Activated CD8-positive, alpha-beta memory T cell treated with anti-CD3 and anti-CD28 coated beads for 24 hours (primary cell): ENCODE measurements around the gene ZNF605.
A peak's percentile ranks its signal among the peaks of the same experiment; 100 is the strongest.
"Not testable (repeated sequence)": the region's sequence is repeated elsewhere in the genome, so short reads cannot be mapped to it uniquely, and the experiment has no call there.

Experiments used
- DNase-seq: peaks from one replicate; pipeline ENCODE4 v3.0.0-alpha.2; 2020

The ZNF605 gene

DNA sequence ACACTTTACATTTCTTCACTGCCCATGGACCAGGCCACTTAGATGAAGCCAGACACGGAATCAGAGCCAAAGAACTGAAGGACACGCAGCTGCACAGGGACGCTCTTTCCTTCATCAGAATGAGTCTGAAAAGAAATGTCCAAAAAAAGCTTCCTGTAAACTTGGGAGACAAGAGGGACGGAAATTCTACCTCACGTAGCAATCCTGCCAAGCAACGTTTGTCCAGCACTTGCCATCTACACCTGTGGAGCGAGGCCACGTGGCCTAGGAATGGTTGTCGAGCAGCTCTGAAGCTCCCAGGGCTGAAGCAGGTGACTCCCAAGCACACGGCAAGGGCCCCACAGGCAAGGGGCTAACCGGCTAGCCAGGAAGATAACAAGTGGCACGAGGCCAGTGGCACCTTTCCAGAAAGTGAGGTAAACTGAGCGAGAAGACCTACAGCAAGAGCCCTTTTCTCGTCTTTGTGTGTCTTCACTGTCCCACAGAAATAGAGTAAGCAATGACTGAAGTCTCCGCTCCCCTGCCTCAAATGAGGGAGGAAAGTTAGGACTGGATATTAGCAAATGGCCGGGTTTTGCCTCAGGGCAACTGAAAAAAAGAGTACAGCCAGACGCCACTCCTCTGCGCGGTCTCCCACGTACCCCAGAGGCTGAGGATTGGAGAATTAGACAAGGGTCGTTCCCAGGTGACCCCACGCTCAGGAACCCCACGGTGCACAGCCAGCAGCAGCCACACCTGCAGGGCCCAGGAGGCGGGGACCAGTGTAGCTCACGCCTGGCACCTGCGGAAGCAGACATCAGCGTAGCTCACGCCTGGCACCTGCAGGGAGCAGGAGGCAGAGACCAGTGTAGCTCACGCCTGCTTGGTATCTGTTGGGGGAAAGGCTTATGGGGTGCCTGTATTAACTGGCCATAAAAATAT, 7.7 kb downstream of the ZNF605 start:
- no peak for DNase-seq

DNA sequence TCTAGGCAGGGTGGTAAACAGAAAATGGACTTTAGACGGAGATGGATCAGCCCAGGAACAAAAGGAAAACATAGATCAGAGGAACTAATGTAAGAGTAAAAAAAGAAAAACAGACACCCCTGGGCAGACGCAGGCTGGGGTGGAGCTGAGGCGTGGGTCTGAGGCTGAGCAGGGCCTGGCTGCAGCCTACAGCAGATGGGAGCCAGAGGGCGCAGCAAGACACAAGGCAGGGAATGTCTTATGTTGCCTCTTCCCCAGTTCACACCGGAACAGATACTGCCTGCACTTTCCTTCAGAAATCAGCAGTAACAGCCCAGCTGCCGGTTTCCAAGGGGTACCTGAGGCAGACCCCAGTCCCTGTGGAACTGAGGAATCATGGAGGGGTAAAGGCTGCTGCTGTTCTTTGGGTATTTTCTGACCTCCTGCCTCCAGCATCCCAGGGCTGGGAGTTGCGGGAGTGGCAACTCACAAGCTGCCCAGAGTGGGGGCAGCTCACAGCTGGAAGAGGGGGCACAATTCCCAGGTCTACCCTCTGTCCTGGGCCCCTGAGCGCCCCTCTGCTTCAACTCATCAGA, 9.8 kb downstream of the ZNF605 start:
- DNase-seq = no peak

DNA sequence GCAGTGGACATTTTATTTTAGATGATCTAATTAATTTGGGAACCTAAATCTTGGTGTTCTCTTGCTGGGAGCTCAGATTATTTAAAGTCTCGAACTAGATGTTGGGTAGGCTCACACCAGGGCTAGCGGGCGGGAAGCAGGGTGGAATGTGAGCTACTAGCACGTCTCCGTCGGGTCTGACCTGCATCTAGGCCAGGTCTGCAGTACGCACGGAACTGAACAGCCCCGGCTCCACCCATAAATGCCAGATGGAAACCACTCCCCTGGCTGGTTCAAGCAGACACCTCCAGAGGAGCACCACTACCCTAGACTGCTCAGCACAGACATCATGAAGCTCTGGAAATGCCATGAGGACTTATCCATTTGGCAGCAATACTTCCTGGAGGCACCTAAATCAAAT, 10.3 kb downstream of the ZNF605 start:
- no peak for DNase-seq

DNA sequence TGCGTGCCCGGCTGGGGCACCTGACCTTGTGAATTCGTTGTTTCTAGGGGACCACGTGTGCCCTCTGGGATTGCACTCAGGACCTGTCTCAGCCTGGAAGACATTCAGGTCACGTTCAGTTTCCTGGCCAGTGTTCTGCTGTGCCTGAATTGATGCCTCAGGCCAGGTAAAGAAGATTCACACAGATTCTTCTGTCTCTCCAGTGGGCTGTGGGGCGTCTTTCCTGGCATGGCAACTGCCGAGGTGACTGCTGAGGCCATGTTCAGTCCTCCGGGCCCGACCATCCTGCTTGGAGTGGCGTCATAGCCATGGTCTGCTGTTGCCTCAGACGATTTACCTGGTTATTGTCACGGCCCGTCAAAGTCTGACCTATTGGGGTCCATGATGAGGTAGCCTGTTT, 13.5 kb downstream of the ZNF605 start:
- DNase-seq = no peak

DNA sequence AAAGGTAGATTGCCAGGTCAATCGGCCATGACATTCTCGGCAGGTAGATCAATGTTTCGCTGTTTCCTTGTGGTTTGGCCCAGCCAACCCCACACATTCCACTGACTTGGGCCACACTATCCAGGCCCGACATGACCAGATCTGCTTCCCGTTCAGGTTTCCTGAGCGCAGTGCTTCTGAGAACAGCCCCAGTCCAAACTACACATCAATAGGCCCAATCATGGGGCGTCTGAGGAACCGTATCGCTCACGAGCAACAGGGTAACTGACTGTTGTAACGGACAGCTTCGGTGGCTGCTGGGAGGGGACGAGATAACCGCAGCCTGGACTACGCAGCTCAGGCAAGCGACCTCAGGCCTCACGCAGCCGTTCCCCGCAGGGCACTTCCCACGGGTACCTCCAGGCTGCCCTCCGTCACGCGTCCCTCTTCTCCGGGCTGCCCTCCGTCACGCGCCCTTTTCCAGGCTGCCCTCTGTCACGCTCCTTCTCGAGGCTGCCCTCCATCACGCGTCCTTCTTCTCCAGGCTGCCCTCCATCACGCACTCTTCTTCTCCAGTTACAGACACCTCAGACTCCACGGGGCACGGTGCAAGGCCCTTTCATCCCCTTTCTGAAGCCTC, 14.7 kb downstream of the ZNF605 start:
- DNase-seq = no peak

DNA sequence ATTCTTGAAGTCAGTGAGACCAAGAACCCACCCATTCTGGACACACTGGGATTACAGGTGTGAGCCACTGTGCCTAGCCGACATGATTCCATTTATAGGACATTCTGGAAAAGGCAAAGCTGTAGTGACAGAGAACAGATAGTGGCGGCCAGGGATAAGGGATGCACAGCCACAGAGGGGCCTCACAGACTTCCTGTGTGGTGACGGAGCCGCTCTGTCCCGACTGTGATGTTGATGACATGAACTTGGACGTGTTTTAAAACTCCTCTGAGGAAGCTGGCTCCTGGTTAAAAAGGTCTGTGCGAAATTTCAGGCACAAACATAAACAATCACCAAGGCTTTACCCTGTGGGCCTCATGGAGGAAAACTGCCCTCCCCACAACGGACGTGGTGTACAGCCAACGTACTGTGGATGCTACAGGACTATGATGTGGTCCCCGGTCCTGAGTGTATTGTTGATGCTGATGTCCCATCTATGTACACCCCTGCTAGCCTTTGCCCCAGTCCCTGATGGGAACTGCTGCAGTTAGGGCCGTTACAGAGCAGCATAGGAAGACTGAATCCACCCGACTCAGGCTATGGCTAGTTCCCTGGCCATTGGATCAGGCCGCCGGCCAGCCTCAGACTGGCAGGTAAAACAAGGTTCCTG, 15.9 kb downstream of the ZNF605 start:
- DNase-seq = no peak

DNA sequence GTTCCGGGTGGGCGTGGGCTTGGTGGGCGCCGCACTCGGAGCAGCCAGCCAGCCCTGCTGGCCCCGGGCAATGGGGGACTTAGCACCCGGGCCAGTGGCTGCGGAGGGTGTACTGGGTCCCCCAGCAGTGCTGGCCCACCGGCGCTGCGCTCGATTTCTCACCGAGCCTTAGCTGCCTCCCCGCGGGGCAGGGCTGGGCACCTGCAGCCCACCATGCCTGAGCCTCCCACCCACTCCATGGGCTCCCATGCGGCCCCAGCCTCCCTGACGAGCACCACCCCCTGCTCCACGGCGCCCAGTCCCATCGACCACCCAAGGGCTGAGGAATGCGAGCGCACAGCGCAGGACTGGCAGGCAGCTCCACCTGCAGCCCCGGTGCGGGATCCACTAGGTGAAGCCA, 17.3 kb downstream of the ZNF605 start:
- not testable (repeated sequence) for DNase-seq

DNA sequence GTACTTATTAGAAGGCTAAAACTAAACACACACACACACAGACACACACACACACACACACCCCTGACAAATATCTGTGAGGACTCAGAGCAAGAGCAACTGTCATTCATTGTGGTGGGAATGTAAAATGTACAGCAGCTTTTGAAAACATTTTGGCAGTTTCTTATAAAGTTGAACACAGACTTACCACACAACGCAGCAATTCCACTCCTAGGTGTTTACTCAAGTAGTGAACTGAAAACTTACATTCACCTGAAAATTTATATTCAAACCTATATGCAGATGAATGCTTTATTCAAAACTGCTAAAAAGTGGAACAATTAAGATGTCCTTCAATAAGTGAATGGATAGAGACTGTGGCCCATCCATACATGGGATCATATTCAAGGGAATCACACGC, 18.6 kb downstream of the ZNF605 start:
- DNase-seq = no peak

DNA sequence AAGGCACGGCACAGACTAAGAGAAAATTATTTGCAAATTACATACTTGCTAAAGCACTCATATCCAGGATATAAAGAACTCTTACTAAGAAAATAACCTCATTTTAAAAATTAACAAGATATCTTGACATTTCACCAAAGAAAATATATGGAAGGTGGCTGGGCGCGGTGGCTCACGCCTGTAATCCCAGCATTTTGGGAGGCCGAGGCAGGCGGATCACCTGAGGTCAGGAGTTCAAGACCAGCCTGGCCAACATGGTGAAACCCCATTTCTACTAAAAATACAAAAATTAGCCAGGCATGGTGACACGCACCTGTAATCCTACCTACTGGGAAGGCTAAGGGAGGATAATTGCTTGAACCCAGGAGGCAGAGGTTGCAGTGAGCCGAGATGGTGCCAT, 19.2 kb downstream of the ZNF605 start:
- DNase-seq = not testable (repeated sequence)

DNA sequence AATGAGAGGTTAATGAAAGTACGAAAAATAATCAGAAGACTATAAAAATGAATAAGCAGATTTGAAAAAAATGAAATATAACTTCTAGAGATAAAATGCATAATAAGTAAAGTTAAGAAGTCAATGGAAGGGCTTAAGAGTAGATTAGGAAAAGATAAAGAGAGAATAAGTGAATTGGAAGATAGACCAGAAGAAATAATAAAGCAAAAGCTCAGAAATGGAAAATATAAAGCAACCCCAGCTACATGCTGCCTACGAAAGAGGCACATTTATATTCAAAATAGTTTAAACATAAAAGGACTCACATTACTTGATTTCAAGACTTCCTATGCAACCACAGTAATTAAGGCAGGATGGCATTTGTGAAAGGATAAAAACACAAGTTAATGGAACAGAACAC, 19.9 kb downstream of the ZNF605 start:
- DNase-seq = no peak

DNA sequence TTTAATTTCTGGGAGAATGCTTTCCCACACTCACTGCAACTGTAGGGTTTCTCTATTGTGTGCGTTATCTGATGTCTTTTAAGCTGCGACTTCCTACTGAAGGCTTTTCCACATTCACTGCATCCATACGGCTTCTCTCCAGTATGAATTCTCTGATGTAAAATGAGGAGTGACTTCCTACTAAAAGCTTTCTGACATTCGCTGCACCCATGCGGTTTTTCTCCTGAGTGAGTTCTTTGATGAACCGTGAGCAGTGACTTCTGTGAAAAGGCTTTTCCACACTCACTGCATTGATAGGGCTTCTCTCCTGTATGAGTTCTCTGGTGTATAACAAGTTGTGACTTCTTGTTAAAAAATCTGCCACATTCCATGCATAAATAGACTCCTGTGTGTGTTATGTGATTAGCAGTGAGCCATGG, 29.7 kb downstream of the ZNF605 start:
- DNase-seq = no peak

DNA sequence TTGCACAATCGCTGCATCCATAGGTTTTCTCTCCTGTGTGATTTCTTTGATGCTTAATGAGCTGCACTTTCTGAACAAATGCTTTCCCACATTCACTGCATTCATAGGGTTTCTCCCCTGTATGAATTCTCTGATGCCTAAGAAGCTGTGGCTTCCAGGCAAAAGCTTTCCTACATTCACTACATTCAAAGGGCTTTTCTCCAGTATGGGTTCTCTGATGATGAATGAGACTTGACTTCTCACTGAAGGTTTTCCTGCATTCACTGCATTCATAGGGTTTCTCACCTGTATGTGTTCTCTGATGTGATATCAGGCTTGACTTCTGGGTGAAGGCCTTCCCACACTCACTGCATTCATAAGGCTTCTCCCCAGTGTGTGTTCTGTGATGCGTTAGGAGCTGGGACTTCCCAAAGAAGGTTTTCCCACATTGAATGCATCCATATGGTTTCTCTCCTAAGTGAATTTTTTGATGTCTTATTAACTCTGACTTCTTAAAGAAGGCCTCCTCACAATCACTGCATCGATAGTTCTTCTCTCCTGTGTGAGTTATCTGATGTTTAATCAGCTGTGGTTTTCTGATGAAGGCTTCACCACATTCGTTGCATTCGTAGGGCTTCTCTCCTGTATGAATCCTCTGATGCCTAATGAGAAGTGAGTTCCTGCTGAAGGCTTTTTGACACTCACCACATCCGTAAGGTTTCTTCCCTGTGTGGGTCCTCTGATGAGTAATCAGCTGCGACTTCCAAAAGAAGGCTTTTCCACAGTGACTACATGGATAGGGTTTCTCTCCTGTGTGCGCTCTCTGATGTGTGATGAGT, 30.3 kb downstream of the ZNF605 start:
- no peak for DNase-seq

DNA sequence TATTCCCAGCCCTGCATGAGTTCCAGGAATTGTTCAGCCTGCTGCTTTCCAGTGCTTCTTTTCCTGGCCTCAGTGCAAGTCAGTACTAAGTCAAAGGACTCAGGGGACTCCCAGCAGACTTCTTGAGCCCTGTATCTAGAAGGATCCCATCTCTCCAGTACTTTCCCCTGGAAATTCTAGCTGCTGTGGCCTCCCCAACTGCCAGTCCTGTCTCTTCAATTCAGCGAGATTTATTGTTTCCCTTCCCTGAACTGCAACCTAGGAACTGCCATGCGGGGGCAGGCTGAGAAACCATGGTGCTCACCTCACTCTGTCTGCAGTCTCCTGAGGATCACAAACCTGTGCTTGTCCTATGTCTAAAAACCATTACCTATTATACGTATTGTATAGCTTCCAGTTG, 31.8 kb downstream of the ZNF605 start:
- DNase-seq = no peak

DNA sequence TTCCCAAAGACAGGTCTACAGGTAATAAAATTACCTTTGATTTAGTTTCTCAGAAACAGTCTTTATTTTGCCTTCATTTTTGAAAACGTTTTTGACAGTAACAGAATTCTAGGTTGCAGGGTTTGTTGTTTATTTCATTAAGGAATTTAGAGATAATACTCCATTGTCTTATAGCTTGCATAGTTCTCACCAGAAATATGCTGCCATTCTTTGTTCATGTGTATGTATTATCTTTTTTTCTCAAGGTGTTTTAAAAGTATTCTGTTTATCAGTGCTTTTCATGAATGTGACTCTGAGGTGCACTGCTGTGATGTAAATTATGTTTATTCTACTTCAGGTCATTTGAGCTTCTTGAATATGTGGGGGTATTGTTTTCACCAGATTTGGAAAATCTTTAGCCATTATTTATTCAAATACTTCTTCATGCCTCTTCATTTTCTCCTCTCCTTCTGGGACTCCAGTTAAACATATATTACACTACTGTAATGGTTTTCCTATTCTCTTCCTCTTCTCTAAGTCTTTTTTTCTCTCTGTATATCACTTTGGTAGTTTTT, 32.7 kb downstream of the ZNF605 start:
- no peak for DNase-seq

DNA sequence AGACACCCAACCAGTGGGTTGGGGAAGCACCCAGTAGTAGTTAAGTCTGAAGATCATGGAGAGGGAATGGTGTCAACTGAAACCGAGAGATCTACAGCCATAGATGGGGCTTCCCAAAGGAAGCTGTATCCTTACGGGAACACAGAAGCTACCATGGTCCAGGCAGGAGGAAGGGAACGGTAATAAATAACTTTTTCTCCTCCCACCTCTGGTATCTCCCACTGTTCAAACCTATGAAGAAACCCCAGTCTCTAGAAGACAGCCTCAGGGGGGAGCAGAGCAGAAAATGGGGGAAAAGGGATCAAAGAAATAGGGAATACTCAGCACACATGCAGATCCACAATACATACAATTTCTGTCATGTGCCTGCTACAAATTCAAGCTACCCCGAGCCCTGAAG, 33.4 kb downstream of the ZNF605 start:
- no peak for DNase-seq

DNA sequence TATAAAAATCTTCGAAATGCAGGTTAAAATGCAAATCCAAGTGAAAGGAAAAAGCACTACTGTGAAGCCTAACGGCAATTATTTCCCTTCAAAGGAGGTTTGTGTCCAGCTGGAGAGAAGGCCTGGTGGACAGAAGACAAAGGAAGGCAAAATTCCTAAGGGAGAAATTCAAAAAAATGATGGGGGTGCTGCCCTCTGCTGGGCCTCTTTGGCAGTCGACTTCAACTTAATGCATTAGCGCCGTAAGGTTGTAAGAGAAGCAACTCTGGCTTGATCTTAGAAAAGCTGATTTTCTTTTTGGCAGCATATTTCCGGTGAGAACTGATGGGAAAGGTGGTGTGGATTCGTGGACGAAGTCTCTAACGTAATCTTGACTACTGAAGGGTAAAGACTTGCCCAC, 34.4 kb downstream of the ZNF605 start:
- no peak for DNase-seq

DNA sequence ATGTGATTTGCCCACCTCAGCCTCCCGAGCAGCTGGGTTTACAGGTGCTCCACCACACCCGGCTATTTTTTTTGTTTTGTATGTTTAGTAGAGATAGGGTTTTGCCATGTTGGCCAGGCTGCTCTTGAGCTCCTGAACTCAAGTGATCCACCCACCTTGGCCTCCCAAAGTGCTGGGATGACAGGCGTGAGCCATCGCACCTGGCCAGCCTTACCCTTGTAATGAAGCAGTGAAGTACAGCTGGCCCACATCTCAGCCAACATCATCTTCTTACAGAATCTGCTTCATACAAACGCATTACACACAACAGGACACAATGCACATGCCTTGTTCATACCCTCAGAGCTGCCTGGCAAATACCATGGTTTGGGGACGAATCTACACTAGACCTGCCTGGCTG, 37.4 kb downstream of the ZNF605 start:
- no peak for DNase-seq

DNA sequence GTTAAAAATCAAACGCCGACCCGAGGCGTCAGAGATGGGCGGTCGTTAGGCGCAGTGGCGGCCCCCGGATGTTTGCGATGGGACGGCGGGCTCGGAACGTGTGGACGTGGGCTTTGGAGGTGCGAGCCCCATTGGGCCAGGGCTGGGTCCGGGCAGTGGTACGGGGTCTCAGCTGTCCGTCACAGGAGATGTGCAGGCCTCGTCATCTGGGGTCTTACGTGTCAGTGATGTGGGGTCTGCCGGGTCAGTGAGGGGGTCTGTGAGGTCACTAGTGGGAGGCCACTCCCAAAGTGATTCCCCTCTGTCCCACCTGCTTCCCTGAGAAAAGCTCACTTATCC, 47.1 kb downstream of the ZNF605 start:
- DNase-seq = no peak

DNA sequence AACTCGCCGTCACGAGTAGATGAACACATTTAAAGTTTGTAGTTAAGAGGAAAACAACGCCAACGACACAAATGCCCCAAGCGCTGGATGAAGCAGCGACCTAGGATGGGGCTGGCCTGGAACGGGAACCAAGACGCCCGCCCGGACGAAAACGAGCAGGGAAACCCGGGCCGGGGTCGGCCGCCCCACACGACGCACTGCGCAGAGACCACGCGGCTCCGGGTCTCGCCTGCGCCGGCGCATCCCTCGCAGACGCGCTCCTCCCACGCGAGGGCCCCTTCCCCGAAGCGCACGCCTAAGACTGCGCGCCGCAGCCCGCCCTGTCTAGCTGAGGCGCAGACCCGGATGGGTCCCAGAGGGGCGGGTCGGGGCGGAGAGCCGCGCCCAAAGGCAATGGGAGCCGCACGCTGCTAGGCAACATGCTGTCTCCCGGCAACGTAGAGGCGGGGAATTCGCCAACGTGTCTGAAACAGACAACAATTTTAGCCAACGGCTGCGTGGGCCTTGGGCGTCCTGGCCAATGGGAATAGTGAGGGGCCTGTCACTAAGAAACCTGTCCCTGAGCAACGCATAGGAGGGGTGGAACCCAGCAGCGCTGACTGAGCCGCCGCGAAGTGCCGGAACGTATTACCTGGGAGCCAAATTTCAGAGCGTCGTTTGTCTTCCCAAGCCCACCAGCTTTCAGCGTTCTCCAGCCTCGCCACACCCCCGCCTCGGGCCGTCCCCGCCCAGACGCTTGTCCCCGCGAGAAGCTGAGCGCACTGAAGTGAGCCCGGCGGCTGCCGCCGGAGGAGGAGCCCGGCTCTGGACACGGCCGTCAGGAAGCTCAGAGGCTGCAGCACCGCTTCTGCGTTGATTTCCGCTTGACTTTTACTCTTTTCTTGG, 47.7 kb downstream of the ZNF605 start:
- DNase-seq = peak; percentile 97

DNA sequence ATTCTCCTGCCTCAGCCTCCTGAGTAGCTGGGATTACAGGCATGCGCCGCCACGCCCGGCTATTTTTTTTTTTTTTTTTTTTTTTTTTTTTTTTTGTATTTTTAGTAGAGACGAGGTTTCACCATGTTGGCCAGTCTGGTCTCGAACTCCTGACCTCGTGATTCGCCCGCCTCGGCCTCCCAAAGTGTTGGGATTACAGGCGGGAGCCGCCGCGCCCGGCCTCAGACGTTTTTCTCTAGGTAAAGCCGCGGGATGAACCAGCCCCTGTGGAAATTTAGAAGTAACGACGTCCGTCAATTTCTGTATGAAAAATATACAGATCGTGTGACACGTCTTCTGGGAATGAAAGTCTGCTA, 48.3 kb downstream of the ZNF605 start:
- DNase-seq = not testable (repeated sequence)

DNA sequence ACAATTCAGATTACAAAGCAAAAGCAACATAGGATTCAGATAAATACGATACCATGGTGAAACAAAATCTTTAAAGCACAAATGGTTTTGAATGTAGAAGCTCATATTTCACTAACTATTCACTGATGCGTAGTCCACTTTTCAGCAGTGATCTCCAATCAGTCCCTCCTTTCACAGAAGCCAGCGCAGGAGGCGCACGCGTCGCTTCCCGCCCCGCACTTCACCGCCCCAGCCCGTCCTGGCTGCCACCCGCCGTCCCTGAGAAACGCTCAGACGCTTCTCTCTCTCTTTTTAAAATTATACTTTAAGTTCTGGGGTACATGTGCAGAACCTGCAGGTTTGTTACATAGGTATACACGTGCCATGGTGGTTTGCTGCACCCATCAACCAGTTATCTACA, 48.9 kb downstream of the ZNF605 start:
- no peak for DNase-seq
